ENCODE results near the gene GSAP. TPM values are rescaled to one million over a fixed set of nuclear protein-coding genes. Genes with fewer than 3 reads are reported as not detected.

Gene GSAP
- total and polyA plus RNA-seq, 12 donors: 1.7 to 23.7 (median 7.9) TPM

DNA sequence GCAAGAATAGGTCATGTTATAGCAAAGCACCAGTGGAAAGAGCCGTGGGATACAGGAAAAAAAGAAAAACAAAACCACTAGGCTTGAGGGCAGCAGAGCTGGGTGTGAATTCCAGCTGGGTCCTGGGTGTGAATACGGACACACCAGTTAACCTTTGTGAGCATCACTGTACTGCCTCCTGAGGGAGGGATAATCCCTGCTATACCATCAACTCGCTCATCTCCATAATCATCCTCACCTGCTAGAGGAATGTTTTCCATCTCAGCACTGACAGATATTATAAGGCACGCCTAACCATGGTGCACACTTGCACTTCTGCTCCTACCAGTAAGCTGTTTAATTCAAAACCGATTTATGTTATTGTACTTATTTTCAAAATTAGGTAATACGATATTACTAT, 62.2 kb downstream of the GSAP start:
- no peaks in the 10 kb centered on the region for H3K9me3 ChIP-seq
- H3K4me1 ChIP-seq: peaks cover 3 to 46% (median 31%) of the 10 kb centered on the region in 9 donors
- ATAC-seq (no peak), DNase-seq (no peak)
- no peak overlapping the region for H3K27ac ChIP-seq
- H3K4me3 ChIP-seq: no peak overlapping the region
- WGBS, 2 donors: 73 to 83% methylated on average over 6 of the region's 6 CpGs
- H3K36me3 ChIP-seq: peaks cover 0 to 34% (median 0%) of the 10 kb centered on the region in 9 donors
- no peaks in the 10 kb centered on the region for H3K27me3 ChIP-seq
- intact Hi-C loops (cut with DNase I): no loop called here
- TF ChIP-seq, protein P1, sequence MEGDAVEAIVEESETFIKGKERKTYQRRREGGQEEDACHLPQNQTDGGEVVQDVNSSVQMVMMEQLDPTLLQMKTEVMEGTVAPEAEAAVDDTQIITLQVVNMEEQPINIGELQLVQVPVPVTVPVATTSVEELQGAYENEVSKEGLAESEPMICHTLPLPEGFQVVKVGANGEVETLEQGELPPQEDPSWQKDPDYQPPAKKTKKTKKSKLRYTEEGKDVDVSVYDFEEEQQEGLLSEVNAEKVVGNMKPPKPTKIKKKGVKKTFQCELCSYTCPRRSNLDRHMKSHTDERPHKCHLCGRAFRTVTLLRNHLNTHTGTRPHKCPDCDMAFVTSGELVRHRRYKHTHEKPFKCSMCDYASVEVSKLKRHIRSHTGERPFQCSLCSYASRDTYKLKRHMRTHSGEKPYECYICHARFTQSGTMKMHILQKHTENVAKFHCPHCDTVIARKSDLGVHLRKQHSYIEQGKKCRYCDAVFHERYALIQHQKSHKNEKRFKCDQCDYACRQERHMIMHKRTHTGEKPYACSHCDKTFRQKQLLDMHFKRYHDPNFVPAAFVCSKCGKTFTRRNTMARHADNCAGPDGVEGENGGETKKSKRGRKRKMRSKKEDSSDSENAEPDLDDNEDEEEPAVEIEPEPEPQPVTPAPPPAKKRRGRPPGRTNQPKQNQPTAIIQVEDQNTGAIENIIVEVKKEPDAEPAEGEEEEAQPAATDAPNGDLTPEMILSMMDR (IDR thresholded peaks at IDR 0.05): no peak

DNA sequence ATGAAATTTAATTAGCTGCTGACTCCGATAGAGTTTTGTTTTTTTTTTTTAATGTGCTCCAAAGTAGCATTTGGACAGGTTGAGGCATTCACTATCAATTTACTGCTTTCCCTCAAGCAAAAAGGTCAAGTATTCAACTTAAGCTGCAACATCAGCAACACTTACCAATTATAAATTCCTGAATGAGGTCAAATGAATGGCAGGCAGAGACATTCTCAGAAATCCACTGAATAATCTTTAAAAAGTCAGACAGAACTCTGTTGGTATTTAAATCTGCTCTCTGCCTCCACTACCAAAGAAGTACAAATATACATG, 62.8 kb downstream of the GSAP start:
- Histone ChIP-seq H3K4me1 (peaks cover 3 to 52% (median 37%) of the 10 kb centered on the region in 9 donors), H3K4me3 (no peak overlapping the region), H3K27me3 (no peaks in the 10 kb centered on the region), H3K9me3 (no peaks in the 10 kb centered on the region), H3K27ac (no peak overlapping the region), H3K36me3 (peaks cover 0 to 34% (median 0%) of the 10 kb centered on the region in 9 donors)
- intact Hi-C loops (cut with DNase I): no loop called here
- ATAC-seq (no peak), DNase-seq (no peak)
- TF ChIP-seq, protein P1 (IDR thresholded peaks at IDR 0.05): no peak
- WGBS, 2 donors: 41 to 65% methylated on average over 1 of the region's 1 CpG

DNA sequence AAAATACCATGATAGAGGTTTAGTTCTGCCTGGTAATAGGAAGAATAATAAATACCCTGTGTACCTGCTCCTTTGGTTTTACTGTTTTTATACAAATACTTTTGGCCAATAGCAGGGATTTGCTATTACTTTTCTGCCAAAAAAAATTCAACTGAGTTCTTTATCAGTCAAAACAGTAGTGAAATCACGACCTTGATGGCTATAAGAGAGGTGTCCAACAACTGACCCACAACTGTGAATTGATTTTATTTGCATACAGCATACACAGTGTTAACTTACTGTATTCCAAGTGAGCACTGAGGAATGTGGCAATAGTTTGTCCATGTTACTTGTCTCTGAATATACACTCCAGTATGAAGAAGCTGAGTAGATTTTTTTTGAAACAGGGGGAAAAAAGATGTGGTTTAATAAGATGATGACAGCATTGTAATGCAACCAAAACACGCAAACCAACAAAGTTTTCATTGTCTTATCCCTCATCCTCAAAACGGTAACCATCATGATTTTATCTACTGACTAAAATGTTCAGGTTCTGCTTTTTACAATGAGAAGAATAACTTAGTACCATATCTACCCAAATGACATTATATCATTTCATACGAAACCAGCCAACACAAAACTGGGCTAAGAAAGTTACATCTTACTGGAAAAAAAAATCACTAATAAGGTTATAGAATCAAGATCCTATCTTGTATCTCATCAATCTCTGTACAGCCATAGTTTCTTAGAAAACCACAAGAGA, 63.3 kb downstream of the GSAP start:
- WGBS, 2 donors: 70 to 74% methylated on average over 4 of the region's 4 CpGs

DNA sequence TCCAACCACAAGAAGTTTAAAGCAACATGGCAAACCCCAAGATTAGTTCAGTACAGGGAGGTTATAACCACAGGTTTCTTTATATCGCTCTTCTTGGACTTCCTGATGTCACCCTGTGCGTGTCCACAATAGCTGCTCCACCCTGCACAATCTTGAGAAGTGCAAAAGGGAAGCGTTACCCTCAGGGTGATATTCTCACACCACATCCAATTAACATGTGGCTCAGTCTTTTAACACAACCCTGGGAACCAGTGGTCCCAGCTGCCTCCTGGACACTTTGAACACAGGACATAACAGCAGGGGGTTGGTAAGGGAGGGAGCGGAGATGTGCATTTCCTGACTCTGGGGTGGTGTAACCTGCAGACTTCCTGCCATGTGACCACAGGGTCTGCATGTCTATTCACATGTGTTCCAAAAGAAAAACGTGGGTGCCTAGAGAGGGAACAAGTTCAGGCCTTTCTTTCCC, 64.6 kb downstream of the GSAP start:
- Histone ChIP-seq H3K4me1 (peaks cover 3 to 63% (median 49%) of the 10 kb centered on the region in 9 donors), H3K27me3 (no peaks in the 10 kb centered on the region), H3K9me3 (no peaks in the 10 kb centered on the region), H3K36me3 (peaks cover 0 to 30% (median 0%) of the 10 kb centered on the region in 9 donors), H3K4me3 (no peak overlapping the region), H3K27ac (peak overlapping the region; percentile 21 to 79 (median 58))
- TF ChIP-seq, protein P1 (IDR thresholded peaks at IDR 0.05): no peak
- DNase-seq (peak in 1 of 2 donors; percentile 28), ATAC-seq (peak; percentile 52 to 86 (median 66))
- 49 to 65% methylated on average over 5 of the region's 5 CpGs for WGBS, 2 donors
- intact Hi-C loops (cut with DNase I): no loop called here

More for the DNA sequence above, 63.3 kb downstream of the GSAP start:
- peaks cover 0 to 34% (median 0%) of the 10 kb centered on the region in 9 donors for H3K36me3 ChIP-seq
- DNase-seq (no peak), ATAC-seq (no peak)
- H3K4me3 ChIP-seq: no peak overlapping the region
- H3K27ac ChIP-seq: peak overlapping the region in 5 of 10 donors; percentile 6 to 79 (median 61)
- intact Hi-C loops (cut with DNase I): no loop called here
- H3K27me3 ChIP-seq: no peaks in the 10 kb centered on the region
- TF ChIP-seq, protein P1 (IDR thresholded peaks at IDR 0.05): no peak
- H3K4me1 ChIP-seq: peaks cover 3 to 57% (median 42%) of the 10 kb centered on the region in 9 donors
- no peaks in the 10 kb centered on the region for H3K9me3 ChIP-seq
